BJ (cell line): Measurements from ENCODE around the gene SOX13. TPM values are rescaled to one million over a fixed set of nuclear protein-coding genes. Genes with fewer than 3 reads are reported as not detected.

ENCODE experiments used
- CTCF ChIA-PET: fragments of 350-600 bp; formaldehyde crosslinking; extraction: SDS; loops from one replicate; lab custom pipeline; 2021; ENCODE audit warnings: antibody characterized with exemption, inconsistent platforms; lab: Yijun Ruan, JAX
- POLR2A ChIA-PET: fragments of 300-600 bp; sonication (Branson Sonifier 250); formaldehyde crosslinking; extraction: SDS; loops from one replicate; lab custom pipeline; 2021; ENCODE audit warnings: antibody characterized with exemption; lab: Charles Lee
- DNase-seq: peaks from one replicate; pipeline ENCODE4 v3.0.0-alpha.2; 2011; ENCODE audit warnings: low read depth
- H3K27me3 ChIP-seq: 2 replicates; pipeline ENCODE4 v1.6.0; 2011; ENCODE audit warnings: low read length; ENCODE audit not compliant: control insufficient read depth, insufficient read depth
- H3K36me3 ChIP-seq: 2 replicates; pipeline ENCODE4 v1.5.1; 2011; ENCODE audit warnings: low read length; ENCODE audit not compliant: control insufficient read depth, insufficient read depth
- H3K4me3 ChIP-seq: 2 replicates; pipeline ENCODE4 v1.5.1; 2011; ENCODE audit warnings: low read depth, mild to moderate bottlenecking, control low read depth, low read length
- polyA plus RNA-seq: library from polyadenylated mRNA; depleted of rRNA; stranded (reverse); fragments of >200 nt; gene quantifications from 2 replicates; pipeline ENCODE4 v1.2.3, GENCODE V29; 2011
- TF ChIP-seq, protein P1 (sequence below): IDR thresholded peaks from 2 replicates; pipeline ENCODE4 v1.5.1; 2011; ENCODE audit warnings: low read depth, mild to moderate bottlenecking, control low read depth, inconsistent platforms, low read length, moderate library complexity; ENCODE audit not compliant: insufficient read depth

Gene SOX13
- polyA plus RNA-seq, 1 experiment, result 9.5 TPM

DNA sequence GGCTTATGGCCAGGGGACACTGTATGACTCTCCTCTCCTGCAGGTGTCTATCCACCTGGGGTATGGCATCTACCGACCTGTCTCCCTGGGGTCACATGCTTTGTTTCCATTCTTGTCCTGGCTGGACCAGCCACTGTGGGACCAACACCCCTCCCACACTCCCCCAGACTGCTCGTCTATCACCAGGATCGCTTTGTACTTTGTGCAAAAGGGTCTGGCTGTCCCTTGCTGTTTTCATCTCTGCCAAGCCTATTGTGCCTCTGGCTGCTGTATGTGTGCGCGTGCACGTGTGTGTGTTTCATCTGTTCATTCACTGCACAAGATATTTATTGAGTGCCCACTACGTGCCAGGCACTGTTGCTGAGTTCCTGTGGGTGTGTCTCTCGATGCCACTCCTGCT, 53.5 kb downstream of the SOX13 start:
- CTCF ChIA-PET, result interaction anchor here (0.8 to 14.9 kb wide), 3 partner anchors 246 to 268 kb away, joined by 3 to 456 read pairs (median 20); partner anchors contain the start of gene SNRPE

DNA sequence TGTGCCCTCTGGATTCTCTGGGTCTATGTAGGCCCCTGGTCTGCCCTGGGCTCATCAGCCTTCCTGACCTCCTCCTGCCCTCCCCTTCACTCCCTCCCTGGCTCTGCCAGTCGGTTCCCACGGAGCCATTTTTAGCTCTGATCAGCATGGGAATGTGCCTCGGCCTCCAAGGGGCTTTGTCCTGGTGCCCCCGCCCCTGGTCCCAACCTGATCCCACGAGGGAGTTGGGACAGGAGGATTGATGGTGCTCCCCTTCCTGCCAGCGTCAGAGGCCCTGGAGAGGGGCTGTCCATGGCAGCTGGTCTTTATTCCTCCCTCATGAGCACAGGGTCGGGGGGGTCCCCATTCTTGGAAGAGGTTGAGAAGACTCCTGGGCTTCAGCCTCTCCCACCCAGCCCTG, 54.0 kb downstream of the SOX13 start:
- ChIA-PET CTCF (interaction anchor here (0.6 to 14.9 kb wide), 8 partner anchors 12 to 309 kb away, joined by 3 to 456 read pairs (median 5); partner anchors contain the start of gene SNRPE), POLR2A (no interaction called here)
- no peak overlapping the region for H3K4me3 ChIP-seq
- peaks cover 8% of the 10 kb centered on the region for H3K36me3 ChIP-seq
- DNase-seq, result no peak
- no peaks in the 10 kb centered on the region for H3K27me3 ChIP-seq
- TF ChIP-seq, protein P1, sequence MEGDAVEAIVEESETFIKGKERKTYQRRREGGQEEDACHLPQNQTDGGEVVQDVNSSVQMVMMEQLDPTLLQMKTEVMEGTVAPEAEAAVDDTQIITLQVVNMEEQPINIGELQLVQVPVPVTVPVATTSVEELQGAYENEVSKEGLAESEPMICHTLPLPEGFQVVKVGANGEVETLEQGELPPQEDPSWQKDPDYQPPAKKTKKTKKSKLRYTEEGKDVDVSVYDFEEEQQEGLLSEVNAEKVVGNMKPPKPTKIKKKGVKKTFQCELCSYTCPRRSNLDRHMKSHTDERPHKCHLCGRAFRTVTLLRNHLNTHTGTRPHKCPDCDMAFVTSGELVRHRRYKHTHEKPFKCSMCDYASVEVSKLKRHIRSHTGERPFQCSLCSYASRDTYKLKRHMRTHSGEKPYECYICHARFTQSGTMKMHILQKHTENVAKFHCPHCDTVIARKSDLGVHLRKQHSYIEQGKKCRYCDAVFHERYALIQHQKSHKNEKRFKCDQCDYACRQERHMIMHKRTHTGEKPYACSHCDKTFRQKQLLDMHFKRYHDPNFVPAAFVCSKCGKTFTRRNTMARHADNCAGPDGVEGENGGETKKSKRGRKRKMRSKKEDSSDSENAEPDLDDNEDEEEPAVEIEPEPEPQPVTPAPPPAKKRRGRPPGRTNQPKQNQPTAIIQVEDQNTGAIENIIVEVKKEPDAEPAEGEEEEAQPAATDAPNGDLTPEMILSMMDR, result no peak

More for the DNA sequence above, 53.5 kb downstream of the SOX13 start:
- POLR2A ChIA-PET, result no interaction called here
- TF ChIP-seq, protein P1, result no peak
- Histone ChIP-seq H3K36me3 (peaks cover 8% of the 10 kb centered on the region), H3K27me3 (no peaks in the 10 kb centered on the region), H3K4me3 (no peak overlapping the region)
- DNase-seq, result no peak

DNA sequence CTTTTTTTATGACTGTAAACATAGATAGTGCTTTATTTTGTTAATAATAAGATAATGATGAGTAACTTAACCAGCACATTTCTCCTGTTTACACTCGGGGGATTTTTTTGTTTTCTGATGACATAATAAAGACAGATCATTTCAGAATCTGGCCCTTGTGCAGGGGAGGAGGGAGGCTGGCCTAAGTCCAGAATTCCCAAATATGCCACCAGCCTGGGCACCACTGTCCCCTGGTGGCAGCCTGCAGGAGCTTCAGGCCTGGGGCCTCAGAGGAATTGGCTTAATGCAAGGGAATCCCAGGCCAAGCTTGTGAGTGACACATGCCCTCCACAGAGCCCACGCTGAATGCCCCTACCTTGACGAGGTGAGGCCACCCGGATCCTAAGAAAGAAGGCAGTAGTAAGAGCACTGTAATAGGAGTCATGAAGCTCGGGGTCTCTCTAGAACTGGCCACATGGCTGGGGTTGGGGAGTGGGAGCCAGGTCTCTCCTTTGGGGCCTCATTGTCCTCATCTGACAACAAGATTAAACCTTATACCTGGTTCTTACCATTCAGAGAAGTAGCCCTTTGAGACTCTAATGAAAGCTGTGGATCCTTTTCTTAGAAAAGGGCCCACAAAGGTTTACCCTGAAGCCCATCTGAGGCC, 54.8 kb downstream of the SOX13 start:
- TF ChIP-seq, protein P1, result peak; percentile 100
- ChIA-PET POLR2A (interaction anchor here (0.5 to 0.7 kb wide), 3 partner anchors 15 to 266 kb away, joined by 3 to 4 read pairs (median 3); no protein-coding TSS in a partner anchor), CTCF (interaction anchor here (0.5 to 14.9 kb wide), 23 partner anchors 11 to 687 kb away, joined by 3 to 456 read pairs (median 6); partner anchors contain the start of genes ETNK2, PLEKHA6 and SNRPE)
- Histone ChIP-seq H3K36me3 (peaks cover 8% of the 10 kb centered on the region), H3K4me3 (no peak overlapping the region), H3K27me3 (no peaks in the 10 kb centered on the region)
- peak; percentile 37 for DNase-seq

DNA sequence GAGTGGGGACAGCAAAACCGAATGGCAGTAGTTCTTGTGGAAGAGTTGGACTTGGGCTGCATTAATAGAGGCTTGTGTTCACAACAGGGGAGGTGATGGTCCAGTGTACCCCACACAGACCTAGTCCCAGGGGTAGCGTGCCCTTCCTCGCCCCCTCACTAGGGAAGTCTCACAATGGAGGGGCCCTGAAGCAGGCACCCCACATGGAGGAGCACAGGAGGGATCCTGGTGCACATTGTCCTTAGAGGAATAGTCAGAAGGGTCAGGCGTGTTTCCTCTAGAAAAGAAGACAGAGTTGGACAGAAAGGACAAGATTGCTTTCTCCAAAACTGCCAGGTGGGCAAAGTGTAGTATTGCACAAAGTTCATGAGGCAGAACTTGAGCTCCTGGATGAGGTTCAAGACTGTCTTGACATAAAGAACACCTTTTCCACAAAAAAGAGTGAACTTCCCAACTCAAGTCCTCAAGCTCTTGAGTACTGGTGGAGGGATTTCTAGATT, 55.6 kb downstream of the SOX13 start:
- CTCF ChIA-PET, result interaction anchor here (0.6 to 14.9 kb wide), 37 partner anchors 8 to 1480 kb away, joined by 3 to 456 read pairs (median 5); partner anchors contain the start of genes ETNK2, PLEKHA6 and SNRPE
- TF ChIP-seq, protein P1, result no peak
- no peaks in the 10 kb centered on the region for H3K27me3 ChIP-seq
- H3K4me3 ChIP-seq, result no peak overlapping the region
- no peak for DNase-seq
- POLR2A ChIA-PET, result no interaction called here
- H3K36me3 ChIP-seq, result peaks cover 4% of the 10 kb centered on the region
